HG03045 (cell line): ENCODE data around the gene USP13.
A peak's percentile ranks its signal among the peaks of the same experiment; 100 is the strongest.
"Not testable (repeated sequence)": the region's sequence is repeated elsewhere in the genome, so short reads cannot be mapped to it uniquely, and the experiment has no call there.

Source experiments
- ATAC-seq: cut with Tn5 transposase; IDR thresholded peaks from one replicate; pipeline ENCODE4 v1.9.1; 2021; ENCODE audit warnings: mild to moderate bottlenecking, moderate library complexity; ENCODE audit not compliant: unreplicated experiment

The USP13 gene

GRCh38 chr3:179653096-179653797 is 407 bp downstream of the USP13 start:
- ATAC-seq, result peak; percentile 74

- no peak for ATAC-seq
Observed at GRCh38 chr3:179655236-179655635, 2.4 kb downstream of the USP13 start.

GRCh38 chr3:179658606-179659005 is 5.8 kb downstream of the USP13 start:
- no peak for ATAC-seq

- ATAC-seq, result no peak
Observed at GRCh38 chr3:179660872-179661271, 8.0 kb downstream of the USP13 start.

- no peak for ATAC-seq
Observed at GRCh38 chr3:179661777-179662176, 8.9 kb downstream of the USP13 start.

GRCh38 chr3:179663093-179663492 is 10.3 kb downstream of the USP13 start:
- no peak for ATAC-seq

GRCh38 chr3:179666030-179666429 is 13.2 kb downstream of the USP13 start:
- no peak for ATAC-seq

GRCh38 chr3:179666436-179667035 is 13.7 kb downstream of the USP13 start:
- ATAC-seq, result no peak

- ATAC-seq, result no peak
Observed at GRCh38 chr3:179668429-179668828, 15.6 kb downstream of the USP13 start.

GRCh38 chr3:179670311-179670710 is 17.5 kb downstream of the USP13 start:
- ATAC-seq, result no peak

GRCh38 chr3:179671309-179671708 is 18.5 kb downstream of the USP13 start:
- no peak for ATAC-seq

- ATAC-seq, result no peak
Observed at GRCh38 chr3:179671747-179672242, 19.0 kb downstream of the USP13 start.

- no peak for ATAC-seq
Observed at GRCh38 chr3:179672918-179673317, 20.1 kb downstream of the USP13 start.

- no peak for ATAC-seq
Observed at GRCh38 chr3:179673523-179673922, 20.7 kb downstream of the USP13 start.

- no peak for ATAC-seq
Observed at GRCh38 chr3:179676081-179676480, 23.2 kb downstream of the USP13 start.

GRCh38 chr3:179677884-179678283 is 25.0 kb downstream of the USP13 start:
- ATAC-seq, result no peak

GRCh38 chr3:179681492-179682263 is 28.8 kb downstream of the USP13 start:
- no peak for ATAC-seq

GRCh38 chr3:179682426-179683080 is 29.7 kb downstream of the USP13 start:
- ATAC-seq, result no peak

- not testable (repeated sequence) for ATAC-seq
Observed at GRCh38 chr3:179683286-179683685, 30.4 kb downstream of the USP13 start.

- ATAC-seq, result no peak
Observed at GRCh38 chr3:179687967-179688535, 35.2 kb downstream of the USP13 start.

GRCh38 chr3:179688850-179689249 is 36.0 kb downstream of the USP13 start:
- no peak for ATAC-seq
